ENCODE data around the gene HSPBP1.
"Not testable (repeated sequence)": the region's sequence is repeated elsewhere in the genome, so short reads cannot be mapped to it uniquely, and the experiment has no call there.

HSPBP1 gene, protein sequence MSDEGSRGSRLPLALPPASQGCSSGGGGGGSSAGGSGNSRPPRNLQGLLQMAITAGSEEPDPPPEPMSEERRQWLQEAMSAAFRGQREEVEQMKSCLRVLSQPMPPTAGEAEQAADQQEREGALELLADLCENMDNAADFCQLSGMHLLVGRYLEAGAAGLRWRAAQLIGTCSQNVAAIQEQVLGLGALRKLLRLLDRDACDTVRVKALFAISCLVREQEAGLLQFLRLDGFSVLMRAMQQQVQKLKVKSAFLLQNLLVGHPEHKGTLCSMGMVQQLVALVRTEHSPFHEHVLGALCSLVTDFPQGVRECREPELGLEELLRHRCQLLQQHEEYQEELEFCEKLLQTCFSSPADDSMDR

DNA sequence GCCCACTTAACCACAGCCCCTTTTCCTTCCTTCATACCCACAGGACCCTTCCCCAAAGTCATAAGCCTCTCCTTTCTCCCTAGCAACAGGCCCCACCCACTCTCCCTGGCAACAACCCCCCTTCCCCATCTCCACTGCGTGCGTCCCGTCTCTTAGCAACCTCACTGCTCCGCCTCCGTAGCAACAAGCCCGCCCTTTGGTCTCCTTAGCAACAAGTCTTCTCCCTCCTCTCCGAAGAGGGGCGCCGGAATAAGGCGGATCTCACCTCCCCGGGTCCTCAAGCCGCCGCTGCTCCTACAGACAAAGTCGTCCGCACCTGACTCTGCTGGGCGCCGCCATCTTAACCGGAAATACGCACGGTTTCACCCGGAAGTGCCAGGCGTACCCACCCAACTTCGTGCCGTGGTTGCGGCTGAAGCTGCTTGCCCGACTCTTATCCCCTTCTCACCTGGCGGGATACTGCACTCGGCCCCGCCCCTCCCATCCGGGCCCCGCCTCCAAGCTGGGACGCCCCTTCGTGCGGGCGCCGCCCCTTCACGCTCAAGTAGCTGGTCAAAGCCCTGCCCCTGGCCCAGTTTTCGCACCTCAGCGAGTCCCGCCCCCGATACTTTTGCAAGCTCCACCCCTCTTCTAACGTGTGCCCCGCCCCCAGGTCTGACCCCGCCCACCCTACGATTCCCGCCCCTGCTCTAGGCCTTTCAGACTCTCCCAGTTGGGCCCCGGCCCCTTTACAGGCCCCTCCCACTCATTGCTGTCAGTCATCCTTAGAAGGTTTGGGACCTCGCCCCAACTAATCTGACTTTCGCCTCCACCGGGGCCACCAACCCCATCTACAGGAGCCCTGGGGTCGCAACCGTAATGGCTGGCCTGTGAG, at the start of gene HSPBP1:
Gene HSPBP1, minus strand, starts transcription at position 341 of the 874 bp plus-strand sequence. CDS start 502 bp downstream, outside the sequence.
- DNase-seq (ENCODE audit: low read depth, low spot score): peak; percentile 96

GRCh38 chr19:55328774-55329318, 48.9 kb upstream of the HSPBP1 start:
- DNase-seq (ENCODE audit: low read depth, low spot score): not testable (repeated sequence)

GRCh38 chr19:55325172-55325571, 45.3 kb upstream of the HSPBP1 start, which contains the start of gene TMEM150B:
Gene TMEM150B, minus strand, starts transcription at chr19:55325341. Its CDS starts 4,305 bp downstream, at chr19:55321036.
- DNase-seq (ENCODE audit: low read depth, low spot score): no peak

- no peak for DNase-seq (ENCODE audit: low read depth, low spot score)
Measured at GRCh38 chr19:55324662-55325061, 44.8 kb upstream of the HSPBP1 start.

GRCh38 chr19:55322204-55322885, 42.4 kb upstream of the HSPBP1 start:
- no peak for DNase-seq (ENCODE audit: low read depth, low spot score)

- no peak for DNase-seq (ENCODE audit: low read depth, low spot score)
Measured at GRCh38 chr19:55321466-55322137, 41.7 kb upstream of the HSPBP1 start.

GRCh38 chr19:55320844-55321419, 41.0 kb upstream of the HSPBP1 start:
- DNase-seq (ENCODE audit: low read depth, low spot score): no peak

DNA sequence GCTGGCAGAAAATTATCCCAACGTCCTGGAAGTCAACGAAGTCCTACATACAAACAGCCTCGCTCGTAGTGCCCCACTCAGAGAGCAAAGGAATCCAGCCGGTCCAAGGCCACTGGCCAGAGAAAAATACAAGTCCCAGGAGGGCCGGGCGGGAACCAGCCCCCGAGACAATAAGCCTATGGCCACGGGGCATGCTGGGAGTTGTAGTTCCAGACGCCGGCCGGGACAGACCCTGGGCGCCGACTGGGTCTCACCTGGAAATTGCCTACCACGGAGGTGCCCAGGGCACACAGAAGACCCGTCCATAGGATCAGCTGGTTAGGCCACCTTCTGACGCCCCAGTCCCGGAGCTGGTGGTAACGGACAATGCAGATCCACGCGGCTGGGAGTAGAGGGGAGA, 39.9 kb upstream of the HSPBP1 start:
- peak; percentile 54 for DNase-seq (ENCODE audit: low read depth, low spot score)

DNA sequence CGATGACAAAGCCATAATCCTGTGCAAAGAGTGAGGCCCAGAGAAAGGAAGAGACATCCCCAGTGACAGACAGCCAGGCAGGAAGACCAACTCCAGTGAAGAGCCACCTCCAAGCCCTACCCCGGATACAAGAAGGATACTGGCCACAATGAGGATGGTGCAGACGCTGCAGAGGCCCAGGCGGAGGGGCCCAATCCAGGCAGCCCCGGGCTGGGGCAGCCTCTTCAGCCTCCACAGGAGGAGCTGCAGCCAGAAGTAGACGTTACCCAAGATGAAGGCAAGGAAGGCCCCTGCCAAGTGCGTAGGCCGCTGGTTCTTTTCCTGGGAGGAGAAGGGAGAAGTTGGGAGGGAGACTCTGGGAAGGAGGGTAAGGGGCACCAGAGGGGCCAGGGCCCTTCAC, 36.7 kb upstream of the HSPBP1 start:
- DNase-seq (ENCODE audit: low read depth, low spot score): no peak

DNA sequence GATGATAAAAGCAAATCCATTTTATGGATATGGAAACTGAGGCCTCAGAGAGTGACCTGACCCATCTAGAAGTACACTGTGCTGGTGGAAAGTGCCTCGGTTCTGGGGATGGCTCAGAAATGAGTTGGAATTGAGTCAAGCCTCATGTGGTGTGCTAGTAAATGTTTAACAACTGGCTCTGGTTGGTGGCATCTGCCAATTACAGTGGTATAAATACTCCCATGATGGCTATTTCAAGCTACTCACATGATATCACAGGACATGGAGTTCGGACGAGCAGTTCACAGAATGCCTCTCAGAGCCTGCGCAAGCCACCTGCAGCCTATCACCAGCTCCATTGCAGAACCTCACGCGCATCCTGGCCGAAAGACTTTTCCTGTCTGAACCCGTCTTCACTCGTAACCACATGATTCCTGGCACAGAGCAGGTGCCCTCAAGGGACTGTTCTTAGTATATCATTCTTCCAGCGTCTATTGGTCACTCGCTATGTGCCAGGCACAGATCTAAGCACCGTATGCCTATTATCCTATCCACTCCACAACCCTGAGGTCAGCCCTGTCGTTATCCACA, 36.1 kb upstream of the HSPBP1 start:
- DNase-seq (ENCODE audit: low read depth, low spot score): no peak

DNA sequence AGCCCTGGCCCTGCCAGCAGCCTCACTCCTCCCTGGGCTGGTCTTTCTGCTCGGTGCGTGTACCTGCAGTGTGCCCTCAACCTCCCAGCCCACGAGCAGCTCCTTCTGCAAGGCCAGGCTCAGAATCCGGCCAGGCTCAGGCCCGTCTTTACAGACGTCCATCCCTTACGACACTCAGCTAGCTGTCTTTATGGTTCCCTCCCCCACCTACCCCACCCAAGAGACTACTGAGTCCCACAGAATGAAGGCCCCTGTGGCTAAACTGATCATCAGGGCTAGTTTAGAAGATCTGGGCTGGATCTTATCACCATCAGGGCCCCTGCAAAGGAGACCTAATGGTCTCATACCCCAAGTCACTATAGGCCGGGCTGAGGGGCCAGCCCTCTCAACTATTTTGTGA, 34.5 kb upstream of the HSPBP1 start:
- DNase-seq (ENCODE audit: low read depth, low spot score): no peak

- DNase-seq (ENCODE audit: low read depth, low spot score): no peak
Measured at GRCh38 chr19:55312621-55313512, 33.0 kb upstream of the HSPBP1 start.

- DNase-seq (ENCODE audit: low read depth, low spot score): no peak
Measured at GRCh38 chr19:55311797-55312196, 31.9 kb upstream of the HSPBP1 start.

- DNase-seq (ENCODE audit: low read depth, low spot score): no peak
Measured at GRCh38 chr19:55311397-55311796, 31.5 kb upstream of the HSPBP1 start.

DNA sequence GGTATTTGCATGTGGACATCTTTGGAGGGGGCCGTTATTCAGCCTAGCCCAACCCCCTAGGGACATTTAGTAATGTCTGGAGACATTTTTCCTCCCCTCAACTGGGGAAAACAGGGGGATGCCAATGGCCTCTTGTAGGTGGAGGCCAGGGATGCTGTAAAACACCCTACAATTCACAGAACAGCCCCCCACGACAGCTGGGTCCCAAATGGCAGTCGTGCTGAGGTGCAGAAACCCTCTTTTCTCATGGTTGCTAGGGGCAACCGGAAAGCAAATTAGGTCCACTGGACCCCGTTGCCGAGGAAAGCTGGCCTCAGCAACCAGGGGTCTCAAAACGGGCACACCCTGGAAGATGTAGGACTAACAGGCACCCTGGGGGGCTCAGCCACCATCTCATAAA, 30.6 kb upstream of the HSPBP1 start:
- no peak for DNase-seq (ENCODE audit: low read depth, low spot score)

GRCh38 chr19:55309448-55309847, 29.5 kb upstream of the HSPBP1 start:
- DNase-seq (ENCODE audit: low read depth, low spot score): no peak

DNA sequence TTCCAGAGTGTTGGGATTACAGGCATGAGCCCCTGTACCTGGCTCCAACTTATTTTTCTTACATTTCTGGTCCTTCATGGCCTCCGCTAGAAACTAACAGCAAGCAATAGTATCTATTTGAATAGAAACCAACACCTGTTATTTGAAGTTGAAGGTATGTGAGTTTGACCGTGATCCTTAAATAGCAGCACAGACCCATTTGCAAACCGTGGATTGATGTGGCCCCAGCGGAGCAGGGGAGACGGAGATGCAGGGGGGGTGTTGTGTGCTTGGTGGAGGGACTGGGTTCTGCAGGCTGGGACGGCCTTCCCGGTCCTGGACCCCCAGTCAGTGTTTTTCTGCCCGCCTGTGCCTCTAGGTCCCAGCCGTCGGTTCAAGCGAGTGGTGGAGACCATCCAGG, 28.4 kb upstream of the HSPBP1 start:
- no peak for DNase-seq (ENCODE audit: low read depth, low spot score)

GRCh38 chr19:55306712-55307111, 26.8 kb upstream of the HSPBP1 start:
- DNase-seq (ENCODE audit: low read depth, low spot score): no peak

DNA sequence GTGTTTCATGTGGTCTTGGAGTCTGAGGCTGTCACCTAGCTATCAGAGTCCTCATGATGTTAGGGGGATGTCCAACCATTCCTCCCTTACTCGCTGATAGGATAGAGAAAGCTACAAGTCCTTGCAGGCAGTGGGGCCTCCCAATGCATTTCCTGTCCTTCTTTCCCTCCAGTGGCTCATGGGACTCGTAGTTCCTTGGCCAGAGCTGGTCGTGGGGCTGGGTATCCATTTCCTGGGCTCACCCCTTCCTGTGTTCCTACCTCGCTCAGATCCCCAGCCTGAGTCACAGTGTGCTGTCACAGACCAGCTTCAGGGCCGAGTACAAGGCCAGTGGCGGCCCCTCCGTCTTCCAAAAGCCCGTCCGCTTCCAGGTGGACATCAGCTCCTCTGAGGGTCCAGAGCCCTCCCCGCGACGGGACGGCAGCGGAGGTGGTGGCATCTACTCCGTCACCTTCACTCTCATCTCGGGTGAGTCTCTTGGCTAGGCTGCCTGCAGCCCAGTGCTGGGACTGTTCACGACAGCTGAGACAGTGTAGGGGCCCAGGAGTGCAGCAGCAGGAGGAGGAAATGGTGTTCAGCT, 26.2 kb upstream of the HSPBP1 start:
- DNase-seq (ENCODE audit: low read depth, low spot score): no peak
